A673 (cell line): Measurements from ENCODE around the gene UCN.

Source experiments
- CTCF ChIP-seq: fragments of 300-800, 200-600 bp; sonication (generic); conservative IDR thresholded peaks from 2 replicates; pipeline ENCODE4 v1.5.1; 2017; ENCODE audit warnings: low read depth, mild to moderate bottlenecking, antibody characterized with exemption, low read length, moderate library complexity, mixed read lengths
- EZH2 ChIP-seq: fragments of 200-600 bp; sonication (generic); IDR thresholded peaks from 2 replicates; pipeline ENCODE4 v1.6.1; 2017; ENCODE audit warnings: borderline replicate concordance, low read depth, mild to moderate bottlenecking, mixed read lengths, antibody characterized with exemption, low read length; ENCODE audit not compliant: poor library complexity, severe bottlenecking

- TF ChIP-seq EZH2, result no peak
- TF ChIP-seq CTCF, result no peak
Observed at GRCh38 chr2:27281855-27282559, 26.2 kb downstream of the UCN start, which contains the start of gene TRIM54.
